ENCODE measurements around the gene PSMD14.
"Not testable (repeated sequence)": the region's sequence is repeated elsewhere in the genome, so short reads cannot be mapped to it uniquely, and the experiment has no call there.

PSMD14 gene

GRCh38 chr2:161308178-161308955, at the start of gene PSMD14:
Gene PSMD14 (plus strand): TSS chr2:161308425. CDS start chr2:161318826, 10,401 bp downstream.
- DNase-seq: peak; percentile 79

GRCh38 chr2:161265874-161266273, 42.4 kb upstream of the PSMD14 start:
- DNase-seq: no peak

- no peak for DNase-seq
Observed at GRCh38 chr2:161269111-161269510, 39.1 kb upstream of the PSMD14 start.

- no peak for DNase-seq
Observed at GRCh38 chr2:161273038-161273760, 35.0 kb upstream of the PSMD14 start.

- not testable (repeated sequence) for DNase-seq
Observed at GRCh38 chr2:161278564-161279229, 29.5 kb upstream of the PSMD14 start.

GRCh38 chr2:161279230-161279815, 28.9 kb upstream of the PSMD14 start:
- not testable (repeated sequence) for DNase-seq

- DNase-seq: peak; percentile 54
Observed at GRCh38 chr2:161280906-161281323, 27.3 kb upstream of the PSMD14 start.

GRCh38 chr2:161281615-161282310, 26.5 kb upstream of the PSMD14 start:
- not testable (repeated sequence) for DNase-seq

GRCh38 chr2:161282311-161282644, 25.9 kb upstream of the PSMD14 start:
- not testable (repeated sequence) for DNase-seq

- DNase-seq: no peak
Observed at GRCh38 chr2:161283926-161284325, 24.3 kb upstream of the PSMD14 start.

GRCh38 chr2:161303535-161304050, 4.6 kb upstream of the PSMD14 start:
- no peak for DNase-seq

GRCh38 chr2:161306919-161307318, 1.3 kb upstream of the PSMD14 start:
- DNase-seq: no peak

- DNase-seq: no peak
Observed at GRCh38 chr2:161307676-161308075, 549 bp upstream of the PSMD14 start.

GRCh38 chr2:161312996-161313395, 4.8 kb downstream of the PSMD14 start:
- DNase-seq: no peak

- DNase-seq: no peak
Observed at GRCh38 chr2:161315380-161315779, 7.2 kb downstream of the PSMD14 start.

- no peak for DNase-seq
Observed at GRCh38 chr2:161316701-161317100, 8.5 kb downstream of the PSMD14 start.

GRCh38 chr2:161321944-161322648, 13.9 kb downstream of the PSMD14 start:
- DNase-seq: no peak

GRCh38 chr2:161324876-161325275, 16.7 kb downstream of the PSMD14 start:
- DNase-seq: no peak

GRCh38 chr2:161327582-161327981, 19.4 kb downstream of the PSMD14 start:
- no peak for DNase-seq

- no peak for DNase-seq
Observed at GRCh38 chr2:161332371-161332967, 24.2 kb downstream of the PSMD14 start.

- DNase-seq: no peak
Observed at GRCh38 chr2:161335626-161336025, 27.4 kb downstream of the PSMD14 start.
